Measurements from ENCODE around the gene MYO16.

Gene MYO16

DNA sequence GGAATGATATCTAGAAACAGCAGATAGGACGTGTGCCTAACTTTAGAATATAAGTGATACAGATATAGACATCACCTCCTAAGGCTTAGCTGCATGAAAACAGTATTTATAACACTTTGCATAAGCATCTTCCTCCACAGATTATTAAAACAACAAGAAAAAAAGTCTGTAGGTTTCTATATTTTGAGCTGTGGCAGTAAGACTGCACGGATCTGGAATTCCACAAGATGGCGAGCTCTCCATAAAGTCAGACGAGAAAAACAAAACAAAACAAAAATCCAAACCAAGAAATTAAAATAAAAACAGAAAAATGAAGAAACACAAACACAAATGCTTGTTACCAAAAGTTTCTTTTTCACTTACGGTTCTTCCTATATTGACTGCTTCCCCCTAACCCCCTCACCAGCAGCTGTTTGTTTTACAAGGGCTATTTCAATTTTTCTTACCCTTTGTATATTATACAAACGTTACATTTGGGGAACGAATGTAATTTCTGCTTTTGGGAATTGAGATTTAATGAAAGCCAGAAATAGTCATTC is 285.8 kb downstream of the MYO16 start:
- DNase-seq (ENCODE audit: low read depth): peak; percentile 71

DNA sequence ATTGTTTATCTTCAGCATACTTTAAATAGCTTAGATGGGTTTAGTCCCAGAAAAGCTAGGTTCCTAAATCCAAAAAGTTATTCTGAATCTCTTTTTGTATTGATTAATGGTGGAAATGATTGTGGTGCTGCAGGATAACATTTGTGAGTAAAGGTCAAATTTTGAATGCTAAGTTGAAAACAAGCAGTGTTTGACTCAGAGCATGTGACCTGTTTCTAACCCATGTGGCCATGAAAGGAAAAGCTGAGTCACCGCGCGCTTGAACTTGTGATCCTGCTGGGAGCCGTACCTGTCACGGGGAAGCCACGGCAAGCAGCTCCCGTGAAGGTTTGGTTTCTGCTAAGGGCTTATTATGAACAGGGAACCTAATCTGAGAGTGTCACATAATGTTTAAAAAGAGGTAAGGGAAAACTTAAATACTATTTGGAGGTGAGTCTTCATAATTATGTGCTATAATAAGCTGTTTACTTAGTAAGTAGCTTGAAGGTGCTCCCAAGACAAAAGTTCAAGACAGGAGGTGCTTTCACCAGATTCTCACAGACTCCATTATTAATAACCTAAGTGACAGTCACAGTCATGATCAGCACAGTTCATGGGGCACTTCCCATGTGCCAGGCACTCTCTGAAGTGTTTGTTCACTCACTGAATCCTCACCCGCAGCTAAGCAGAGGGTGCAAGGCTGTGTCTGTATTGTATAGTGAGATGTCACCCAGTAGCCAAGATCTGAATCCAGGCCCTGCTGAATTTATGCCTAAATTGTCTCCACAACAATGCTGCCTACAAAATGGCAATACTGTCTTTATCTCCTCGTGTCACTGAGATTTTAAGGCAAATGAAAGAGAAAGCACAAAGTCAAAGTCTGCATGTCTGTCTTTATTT is 286.5 kb downstream of the MYO16 start:
- peak overlapping the region; percentile 1 for H3K4me3 ChIP-seq (replicated peaks; ENCODE audit: low read depth, low read length)
- DNase-seq (ENCODE audit: low read depth): peak; percentile 91
- TF ChIP-seq CTCF (IDR thresholded peaks at IDR 0.05; ENCODE audit: low read length, missing control alignments): no peak

More for the DNA sequence above, 285.8 kb downstream of the MYO16 start:
- TF ChIP-seq CTCF (IDR thresholded peaks at IDR 0.05; ENCODE audit: low read length, missing control alignments): peak; percentile 74
- H3K4me3 ChIP-seq (replicated peaks; ENCODE audit: low read depth, low read length): peak overlapping the region; percentile 1

GRCh38 chr13:108917581-108917980 is 288.2 kb downstream of the MYO16 start:
- no peak overlapping the region for H3K4me3 ChIP-seq (replicated peaks; ENCODE audit: low read depth, low read length)
- peak; percentile 49 for DNase-seq (ENCODE audit: low read depth)
- no peak for TF ChIP-seq CTCF (IDR thresholded peaks at IDR 0.05; ENCODE audit: low read length, missing control alignments)

DNA sequence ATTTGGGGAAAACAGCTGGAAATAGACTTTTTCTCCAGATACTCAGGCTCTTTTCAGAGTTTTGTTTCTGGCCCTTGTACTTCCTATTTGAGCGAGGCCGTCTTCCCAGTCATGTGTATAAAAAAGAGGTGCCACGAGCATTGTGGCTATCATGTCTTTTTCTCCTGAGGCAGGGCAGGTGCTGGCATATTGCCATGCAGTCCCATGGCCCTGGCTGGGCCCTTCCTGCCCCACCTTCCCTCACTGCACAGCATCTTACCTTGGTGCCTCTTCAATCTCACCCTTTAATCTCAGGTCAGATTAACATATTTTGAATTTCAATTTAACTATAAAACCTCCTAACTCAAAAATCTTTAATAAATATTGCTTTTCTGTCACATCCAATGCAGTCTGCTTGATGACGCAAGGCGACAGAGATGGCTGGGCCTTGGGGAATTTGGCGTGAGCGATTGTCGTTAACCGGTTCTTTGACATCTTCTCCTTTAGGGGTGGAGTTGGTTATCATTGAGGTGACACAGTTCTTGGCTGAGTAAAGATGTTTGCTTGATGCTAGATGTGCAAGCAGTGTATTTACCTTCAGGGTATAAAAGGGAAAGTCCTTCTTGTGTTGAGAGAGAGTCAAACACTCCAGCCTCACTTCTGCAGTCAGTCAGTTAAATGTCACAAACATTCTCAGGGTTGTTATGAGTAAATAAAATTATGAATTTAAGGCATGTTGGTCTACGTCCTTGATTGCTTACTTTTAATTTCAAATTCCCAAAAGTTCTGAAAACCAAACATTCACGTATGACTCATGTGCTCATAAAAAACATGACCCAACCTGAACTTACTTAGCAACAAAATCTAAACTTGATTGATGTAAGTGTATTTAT is 289.9 kb downstream of the MYO16 start:
- no peak overlapping the region for H3K4me3 ChIP-seq (replicated peaks; ENCODE audit: low read depth, low read length)
- no peak for DNase-seq (ENCODE audit: low read depth)
- no peak for TF ChIP-seq CTCF (IDR thresholded peaks at IDR 0.05; ENCODE audit: low read length, missing control alignments)

GRCh38 chr13:108920137-108920536 is 290.7 kb downstream of the MYO16 start:
- no peak for TF ChIP-seq CTCF (IDR thresholded peaks at IDR 0.05; ENCODE audit: low read length, missing control alignments)
- DNase-seq (ENCODE audit: low read depth): no peak

DNA sequence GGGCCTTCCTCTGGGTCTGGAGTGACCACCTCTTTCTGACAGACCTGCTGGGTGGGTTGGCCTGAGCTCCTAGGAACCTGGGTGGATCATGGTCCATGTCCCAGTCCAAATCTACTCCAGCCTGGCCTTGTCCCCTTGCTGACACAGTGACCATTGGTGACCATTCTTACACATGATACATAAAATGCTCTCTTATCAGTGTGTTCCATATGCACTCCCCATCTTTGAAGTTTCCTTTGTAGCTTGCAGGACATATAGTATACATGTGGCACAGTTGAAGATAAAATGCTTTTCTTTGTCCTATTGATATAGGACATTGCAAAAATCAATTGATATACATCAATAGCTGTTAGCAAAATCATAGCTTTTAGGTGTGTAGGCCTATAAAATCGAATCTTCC is 291.8 kb downstream of the MYO16 start:
- no peak overlapping the region for H3K4me3 ChIP-seq (replicated peaks; ENCODE audit: low read depth, low read length)
- no peak for TF ChIP-seq CTCF (IDR thresholded peaks at IDR 0.05; ENCODE audit: low read length, missing control alignments)
- DNase-seq (ENCODE audit: low read depth): no peak

More at GRCh38 chr13:108920137-108920536, 290.7 kb downstream of the MYO16 start:
- H3K4me3 ChIP-seq (replicated peaks; ENCODE audit: low read depth, low read length): no peak overlapping the region

Data from fibroblast of pulmonary artery (primary cell).